HEK293 (cell line): ENCODE measurements around the gene TRMT1.

Experiments
- GLIS2 ChIP-seq: fragments of 450-650 bp; formaldehyde crosslinking; IDR thresholded peaks from 2 replicates; pipeline ENCODE4 v1.5.1; 2016; ENCODE audit warnings: missing biosample characterization, missing genetic modification characterization
- HIC1 ChIP-seq: fragments of 450-650 bp; formaldehyde crosslinking; IDR thresholded peaks from 2 replicates; pipeline ENCODE4 v1.5.1; 2016; ENCODE audit warnings: missing biosample characterization, missing genetic modification characterization
- INSM2 ChIP-seq: fragments of 450-650 bp; formaldehyde crosslinking; IDR thresholded peaks from 2 replicates; pipeline ENCODE4 v1.5.1; 2016; ENCODE audit warnings: missing biosample characterization, missing genetic modification characterization
- KLF16 ChIP-seq: fragments of 450-650 bp; formaldehyde crosslinking; IDR thresholded peaks from 2 replicates; pipeline ENCODE4 v1.5.1; 2017; ENCODE audit warnings: missing biosample characterization, missing genetic modification characterization
- KLF8 ChIP-seq: fragments of 450-650 bp; formaldehyde crosslinking; IDR thresholded peaks from 2 replicates; pipeline ENCODE4 v1.5.1; 2016; ENCODE audit warnings: missing biosample characterization, missing genetic modification characterization
- MZF1 ChIP-seq: fragments of 450-650 bp; formaldehyde crosslinking; IDR thresholded peaks from 2 replicates; pipeline ENCODE4 v1.5.1; 2017; ENCODE audit warnings: missing biosample characterization, missing genetic modification characterization, borderline replicate concordance
- PATZ1 ChIP-seq: fragments of 450-650 bp; formaldehyde crosslinking; IDR thresholded peaks from 2 replicates; pipeline ENCODE4 v1.5.1; 2016; ENCODE audit warnings: missing biosample characterization, missing genetic modification characterization
- PRDM10 ChIP-seq: fragments of 450-650 bp; formaldehyde crosslinking; IDR thresholded peaks from 2 replicates; pipeline ENCODE4 v1.5.1; 2016; ENCODE audit warnings: missing biosample characterization, missing genetic modification characterization
- SP2 ChIP-seq: fragments of 450-650 bp; formaldehyde crosslinking; IDR thresholded peaks from 2 replicates; pipeline ENCODE4 v1.5.1; 2016; ENCODE audit warnings: missing biosample characterization, missing genetic modification characterization
- ZBTB20 ChIP-seq: fragments of 450-650 bp; formaldehyde crosslinking; IDR thresholded peaks from 2 replicates; pipeline ENCODE4 v1.5.1; 2016; ENCODE audit warnings: missing biosample characterization, missing genetic modification characterization
- ZFHX2 ChIP-seq: fragments of 450-650 bp; formaldehyde crosslinking; conservative IDR thresholded peaks from 2 replicates; pipeline ENCODE4 v1.5.1; 2016; ENCODE audit warnings: missing biosample characterization, missing genetic modification characterization
- ZNF114 ChIP-seq: fragments of 450-650 bp; formaldehyde crosslinking; IDR thresholded peaks from 2 replicates; pipeline ENCODE4 v1.5.0; 2017; ENCODE audit warnings: missing biosample characterization, missing genetic modification characterization
- ZNF18 ChIP-seq: fragments of 450-650 bp; formaldehyde crosslinking; IDR thresholded peaks from 2 replicates; pipeline ENCODE4 v1.5.1; 2016; ENCODE audit warnings: missing biosample characterization, missing genetic modification characterization
- ZNF214 ChIP-seq: fragments of 450-650 bp; formaldehyde crosslinking; IDR thresholded peaks from 2 replicates; pipeline ENCODE4 v1.5.1; 2017; ENCODE audit warnings: missing biosample characterization, mild to moderate bottlenecking, missing genetic modification characterization, borderline replicate concordance
- ZNF223 ChIP-seq: fragments of 450-650 bp; formaldehyde crosslinking; IDR thresholded peaks from 2 replicates; pipeline ENCODE4 v1.5.1; 2016; ENCODE audit warnings: missing biosample characterization, missing genetic modification characterization
- ZNF585B ChIP-seq: fragments of 450-650 bp; formaldehyde crosslinking; IDR thresholded peaks from 2 replicates; pipeline ENCODE4 v1.5.1; 2016; ENCODE audit warnings: missing biosample characterization, missing genetic modification characterization
- ZNF596 ChIP-seq: fragments of 450-650 bp; IDR thresholded peaks from 2 replicates; pipeline ENCODE4 v1.5.0; 2018; ENCODE audit warnings: missing biosample characterization, mild to moderate bottlenecking, missing genetic modification characterization, moderate library complexity
- ZNF660 ChIP-seq: fragments of 450-650 bp; IDR thresholded peaks from 2 replicates; pipeline ENCODE4 v1.5.1; 2018; ENCODE audit warnings: missing biosample characterization, mild to moderate bottlenecking, missing genetic modification characterization
- ZNF76 ChIP-seq: fragments of 450-650 bp; formaldehyde crosslinking; IDR thresholded peaks from 2 replicates; pipeline ENCODE4; 2016; ENCODE audit warnings: low read depth, missing biosample characterization, missing genetic modification characterization, borderline replicate concordance
- ZNF777 ChIP-seq: fragments of 450-650 bp; formaldehyde crosslinking; IDR thresholded peaks from 2 replicates; pipeline ENCODE4 v1.5.1; 2017; ENCODE audit warnings: missing biosample characterization, missing genetic modification characterization, borderline replicate concordance
- ZSCAN16 ChIP-seq: fragments of 450-650 bp; formaldehyde crosslinking; IDR thresholded peaks from 2 replicates; pipeline ENCODE4 v1.5.1; 2016; ENCODE audit warnings: missing biosample characterization, missing genetic modification characterization
- ZSCAN30 ChIP-seq: fragments of 450-650 bp; IDR thresholded peaks from 2 replicates; pipeline ENCODE4 v1.5.1; 2018; ENCODE audit warnings: missing biosample characterization, mild to moderate bottlenecking, missing genetic modification characterization, moderate library complexity

The TRMT1 gene

GRCh38 chr19:13162724-13163608 lies 46.4 kb upstream of the TRMT1 start (continued):
- TF ChIP-seq ZFHX2 (tag by site-specific recombination) (peak; percentile 98), ZSCAN16 (peak; percentile 80), PRDM10 (peak; percentile 59), HIC1 (tag by site-specific recombination) (0 out of 2 replicates have a peak, but pooled peaks have one; percentile 22), MZF1 (peak; percentile 96), ZNF223 (no peak), KLF16 (peak; percentile 82), ZNF76 (peak; percentile 5; the same call in 1 of the 2 replicates), ZNF18 (tag by site-specific recombination) (no peak), INSM2 (tag by site-specific recombination) (no peak), ZNF777 (no peak), SP2 (peak; percentile 92), ZNF585B (tag by site-specific recombination) (no peak), ZNF114 (tag by site-specific recombination) (no peak), ZNF214 (tag by site-specific recombination) (no peak), ZSCAN30 (tag by site-specific recombination) (peak; percentile 17; the same call in 1 of the 2 replicates), ZBTB20 (tag by site-specific recombination) (peak; percentile 91), ZNF660 (tag by site-specific recombination) (no peak), GLIS2 (tag by site-specific recombination) (peak; percentile 76), PATZ1 (tag by site-specific recombination) (peak; percentile 97), ZNF596 (tag by site-specific recombination) (0 out of 2 replicates have a peak, but pooled peaks have one; percentile 6), KLF8 (tag by site-specific recombination) (peak; percentile 97)
